SW480 (cell line): ENCODE results near the gene KRTAP20-3.
A peak's percentile ranks its signal among the peaks of the same experiment; 100 is the strongest.

ENCODE experiments used
- DNase-seq: peaks from one replicate; pipeline ENCODE4 v3.0.0-alpha.2; 2016; ENCODE audit warnings: low spot score

The KRTAP20-3 gene

GRCh38 chr21:30642564-30642963 lies at the start of gene KRTAP20-3:
KRTAP20-3 (plus strand) TSS chr21:30642864.
- DNase-seq = no peak

GRCh38 chr21:30598802-30599201 lies 43.9 kb upstream of the KRTAP20-3 start, which contains the start of gene KRTAP6-2:
KRTAP6-2 (minus strand) TSS chr21:30598902; CDS start chr21:30598874, 28 bp downstream.
- no peak for DNase-seq

GRCh38 chr21:30600787-30601186 lies 41.9 kb upstream of the KRTAP20-3 start, which contains the start of gene KRTAP22-1:
KRTAP22-1 (plus strand) TSS chr21:30601087.
- no peak for DNase-seq

GRCh38 chr21:30605968-30606367 lies 36.7 kb upstream of the KRTAP20-3 start:
- no peak for DNase-seq

GRCh38 chr21:30612132-30612531 lies 30.5 kb upstream of the KRTAP20-3 start:
- no peak for DNase-seq

- peak; percentile 52 for DNase-seq
Measured at GRCh38 chr21:30613836-30614235, 28.8 kb upstream of the KRTAP20-3 start, which contains the start of gene KRTAP6-1. KRTAP6-1 (minus strand) TSS chr21:30613930; CDS start chr21:30613904, 26 bp downstream.

GRCh38 chr21:30615199-30615598 lies 27.5 kb upstream of the KRTAP20-3 start:
- no peak for DNase-seq

GRCh38 chr21:30616125-30616524 lies 26.5 kb upstream of the KRTAP20-3 start, which contains the start of gene KRTAP20-1:
KRTAP20-1 (plus strand) TSS chr21:30616425; CDS start chr21:30616455, 30 bp downstream.
- no peak for DNase-seq

- no peak for DNase-seq
Measured at GRCh38 chr21:30620080-30620479, 22.6 kb upstream of the KRTAP20-3 start.

- DNase-seq = no peak
Measured at GRCh38 chr21:30620522-30620921, 22.1 kb upstream of the KRTAP20-3 start, which contains the start of gene KRTAP20-4. KRTAP20-4 (plus strand) TSS chr21:30620627.

GRCh38 chr21:30623362-30623761 lies 19.3 kb upstream of the KRTAP20-3 start:
- no peak for DNase-seq

GRCh38 chr21:30625449-30626165 lies 17.1 kb upstream of the KRTAP20-3 start:
- no peak for DNase-seq

GRCh38 chr21:30628109-30628508 lies 14.6 kb upstream of the KRTAP20-3 start:
- no peak for DNase-seq

GRCh38 chr21:30629200-30629599 lies 13.5 kb upstream of the KRTAP20-3 start:
- no peak for DNase-seq

GRCh38 chr21:30634906-30635305 lies 7.8 kb upstream of the KRTAP20-3 start, which contains the start of gene KRTAP20-2:
KRTAP20-2 (plus strand) TSS chr21:30635206; CDS start chr21:30635264, 58 bp downstream.
- DNase-seq = no peak

GRCh38 chr21:30638686-30639085 lies 4.0 kb upstream of the KRTAP20-3 start:
- DNase-seq = no peak

GRCh38 chr21:30646904-30647414 lies 4.3 kb downstream of the KRTAP20-3 start:
- DNase-seq = no peak

- no peak for DNase-seq
Measured at GRCh38 chr21:30652891-30653290, 10.2 kb downstream of the KRTAP20-3 start.

- DNase-seq = no peak
Measured at GRCh38 chr21:30668776-30669175, 26.1 kb downstream of the KRTAP20-3 start.

- DNase-seq = no peak
Measured at GRCh38 chr21:30672985-30673650, 30.5 kb downstream of the KRTAP20-3 start.

GRCh38 chr21:30674312-30674711 lies 31.6 kb downstream of the KRTAP20-3 start:
- no peak for DNase-seq

GRCh38 chr21:30676737-30677136 lies 34.1 kb downstream of the KRTAP20-3 start:
- no peak for DNase-seq

GRCh38 chr21:30680586-30680985 lies 37.9 kb downstream of the KRTAP20-3 start:
- no peak for DNase-seq
